Ishikawa (cell line): ENCODE data around the gene HDLBP.

Source experiments
- CEBPB ChIP-seq: IDR thresholded peaks from 2 replicates; pipeline ENCODE4 v1.6.1; 2012
- CREB1 ChIP-seq: IDR thresholded peaks from 2 replicates; pipeline ENCODE4 v1.6.1; 2012; ENCODE audit warnings: low read depth
- EGR1 ChIP-seq: IDR thresholded peaks from 2 replicates; pipeline ENCODE4 v1.6.1; 2012
- EP300 ChIP-seq: IDR thresholded peaks from 2 replicates; pipeline ENCODE4 v1.6.1; 2012; ENCODE audit warnings: borderline replicate concordance
- FOXM1 ChIP-seq: IDR thresholded peaks from 2 replicates; pipeline ENCODE4 v1.6.1; 2012; ENCODE audit warnings: low read depth, borderline replicate concordance
- NFIC ChIP-seq: IDR thresholded peaks from 2 replicates; pipeline ENCODE4 v1.6.1; 2012
- RAD21 ChIP-seq: IDR thresholded peaks from 2 replicates; pipeline ENCODE4 v1.6.1; 2012; ENCODE audit warnings: low read depth
- TAF1 ChIP-seq: IDR thresholded peaks from 2 replicates; pipeline ENCODE4 v1.6.1; 2012; ENCODE audit warnings: low read depth, mild to moderate bottlenecking
- TCF12 ChIP-seq: IDR thresholded peaks from 2 replicates; pipeline ENCODE4 v1.6.1; 2012; ENCODE audit warnings: low read depth
- TEAD4 ChIP-seq: IDR thresholded peaks from 2 replicates; pipeline ENCODE4 v1.6.1; 2012
- YY1 ChIP-seq: IDR thresholded peaks from 2 replicates; pipeline ENCODE4 v1.6.1; 2012; ENCODE audit warnings: low read depth
- ZBTB7A ChIP-seq: IDR thresholded peaks from 2 replicates; pipeline ENCODE4 v1.6.1; 2012; ENCODE audit warnings: low read depth
- TF ChIP-seq, protein P1 (sequence below): IDR thresholded peaks from 2 replicates; pipeline ENCODE4 v1.6.1; 2012
- TF ChIP-seq, protein P2 (sequence below): IDR thresholded peaks from 2 replicates; pipeline ENCODE4 v1.6.1; 2012; ENCODE audit warnings: low read depth, mild to moderate bottlenecking
- TF ChIP-seq, protein P3 (sequence below): IDR thresholded peaks from 2 replicates; pipeline ENCODE4 v1.6.1; 2012

The HDLBP gene

DNA sequence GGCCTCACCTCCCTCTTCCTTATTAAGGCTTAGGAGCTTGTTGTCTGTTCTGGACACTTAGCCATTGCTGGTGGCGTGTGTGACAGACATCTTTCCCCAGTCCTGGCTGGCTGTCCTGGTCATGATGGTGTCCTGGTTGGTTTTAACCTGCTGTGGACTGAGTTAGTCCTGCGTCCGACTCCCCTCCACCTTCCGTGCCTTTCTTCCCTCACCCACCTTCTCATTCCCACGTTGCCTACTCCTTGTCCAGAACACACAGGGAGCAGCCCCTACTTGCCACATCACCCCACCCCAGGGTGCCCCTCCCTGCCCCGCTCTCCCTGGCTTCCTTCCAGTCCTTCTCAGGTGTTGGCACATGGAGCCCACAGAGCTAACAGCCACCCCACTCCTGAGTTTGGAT is 117.5 kb downstream of the HDLBP start:
- no peak for TF ChIP-seq RAD21

GRCh38 chr2:241195506-241196130 is 119.9 kb downstream of the HDLBP start:
- TF ChIP-seq NFIC (no peak), EGR1 (no peak), RAD21 (no peak), CREB1 (no peak), TCF12 (no peak), ZBTB7A (no peak), TEAD4 (no peak), TAF1 (no peak), EP300 (no peak), CEBPB (no peak), YY1 (no peak), FOXM1 (no peak)
- TF ChIP-seq, protein P1, sequence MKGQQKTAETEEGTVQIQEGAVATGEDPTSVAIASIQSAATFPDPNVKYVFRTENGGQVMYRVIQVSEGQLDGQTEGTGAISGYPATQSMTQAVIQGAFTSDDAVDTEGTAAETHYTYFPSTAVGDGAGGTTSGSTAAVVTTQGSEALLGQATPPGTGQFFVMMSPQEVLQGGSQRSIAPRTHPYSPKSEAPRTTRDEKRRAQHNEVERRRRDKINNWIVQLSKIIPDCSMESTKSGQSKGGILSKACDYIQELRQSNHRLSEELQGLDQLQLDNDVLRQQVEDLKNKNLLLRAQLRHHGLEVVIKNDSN = no peak
- TF ChIP-seq, protein P2, sequence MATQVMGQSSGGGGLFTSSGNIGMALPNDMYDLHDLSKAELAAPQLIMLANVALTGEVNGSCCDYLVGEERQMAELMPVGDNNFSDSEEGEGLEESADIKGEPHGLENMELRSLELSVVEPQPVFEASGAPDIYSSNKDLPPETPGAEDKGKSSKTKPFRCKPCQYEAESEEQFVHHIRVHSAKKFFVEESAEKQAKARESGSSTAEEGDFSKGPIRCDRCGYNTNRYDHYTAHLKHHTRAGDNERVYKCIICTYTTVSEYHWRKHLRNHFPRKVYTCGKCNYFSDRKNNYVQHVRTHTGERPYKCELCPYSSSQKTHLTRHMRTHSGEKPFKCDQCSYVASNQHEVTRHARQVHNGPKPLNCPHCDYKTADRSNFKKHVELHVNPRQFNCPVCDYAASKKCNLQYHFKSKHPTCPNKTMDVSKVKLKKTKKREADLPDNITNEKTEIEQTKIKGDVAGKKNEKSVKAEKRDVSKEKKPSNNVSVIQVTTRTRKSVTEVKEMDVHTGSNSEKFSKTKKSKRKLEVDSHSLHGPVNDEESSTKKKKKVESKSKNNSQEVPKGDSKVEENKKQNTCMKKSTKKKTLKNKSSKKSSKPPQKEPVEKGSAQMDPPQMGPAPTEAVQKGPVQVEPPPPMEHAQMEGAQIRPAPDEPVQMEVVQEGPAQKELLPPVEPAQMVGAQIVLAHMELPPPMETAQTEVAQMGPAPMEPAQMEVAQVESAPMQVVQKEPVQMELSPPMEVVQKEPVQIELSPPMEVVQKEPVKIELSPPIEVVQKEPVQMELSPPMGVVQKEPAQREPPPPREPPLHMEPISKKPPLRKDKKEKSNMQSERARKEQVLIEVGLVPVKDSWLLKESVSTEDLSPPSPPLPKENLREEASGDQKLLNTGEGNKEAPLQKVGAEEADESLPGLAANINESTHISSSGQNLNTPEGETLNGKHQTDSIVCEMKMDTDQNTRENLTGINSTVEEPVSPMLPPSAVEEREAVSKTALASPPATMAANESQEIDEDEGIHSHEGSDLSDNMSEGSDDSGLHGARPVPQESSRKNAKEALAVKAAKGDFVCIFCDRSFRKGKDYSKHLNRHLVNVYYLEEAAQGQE = no peak
- TF ChIP-seq, protein P3, sequence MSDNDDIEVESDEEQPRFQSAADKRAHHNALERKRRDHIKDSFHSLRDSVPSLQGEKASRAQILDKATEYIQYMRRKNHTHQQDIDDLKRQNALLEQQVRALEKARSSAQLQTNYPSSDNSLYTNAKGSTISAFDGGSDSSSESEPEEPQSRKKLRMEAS = no peak

- no peak for TF ChIP-seq EP300
- TF ChIP-seq CEBPB = no peak
- TF ChIP-seq YY1 = no peak
- TF ChIP-seq, protein P1 = no peak
- TF ChIP-seq ZBTB7A = no peak
- TF ChIP-seq CREB1 = no peak
- no peak for TF ChIP-seq RAD21
- TF ChIP-seq TCF12 = no peak
- TF ChIP-seq, protein P3 = no peak
- no peak for TF ChIP-seq TAF1
- TF ChIP-seq EGR1 = no peak
- TF ChIP-seq NFIC = no peak
- TF ChIP-seq, protein P2 = no peak
- TF ChIP-seq TEAD4 = no peak
- no peak for TF ChIP-seq FOXM1
Measured at GRCh38 chr2:241194811-241195210, 120.7 kb downstream of the HDLBP start.

DNA sequence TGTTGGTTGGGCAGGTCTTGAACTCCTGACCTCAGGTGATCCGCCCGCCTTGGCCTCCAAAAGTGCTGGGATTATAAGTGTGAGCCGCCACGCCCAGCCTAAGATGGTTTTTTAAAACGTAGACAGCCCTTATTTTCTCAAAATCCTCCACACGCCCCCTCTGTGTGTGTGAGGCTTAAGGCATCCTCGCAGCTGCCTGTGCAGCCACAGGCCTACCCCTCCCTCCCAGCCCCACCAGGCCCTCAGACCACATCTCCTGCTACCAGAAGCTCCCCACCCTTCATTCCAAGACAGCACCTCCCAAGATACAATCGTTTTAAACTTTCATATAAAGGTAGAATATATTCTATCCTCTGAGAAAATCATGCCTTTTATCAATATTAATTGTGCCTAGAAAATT is 122.2 kb downstream of the HDLBP start:
- TF ChIP-seq EGR1 (no peak), EP300 (no peak), TAF1 (no peak), FOXM1 (no peak), RAD21 (no peak), CEBPB (no peak), ZBTB7A (no peak), YY1 (no peak), TEAD4 (no peak), NFIC (no peak), TCF12 (no peak), CREB1 (no peak)
- TF ChIP-seq, protein P2 = no peak
- TF ChIP-seq, protein P1 = no peak
- TF ChIP-seq, protein P3 = no peak
